Measurements from ENCODE around the gene SKI. TPM values are rescaled to one million over a fixed set of nuclear protein-coding genes. Genes with fewer than 3 reads are reported as not detected.

Gene SKI
- total and polyA plus RNA-seq, 2 experiments from 2014 or later, result 9.3 to 66.8 TPM

GRCh38 chr1:2347409-2347785 lies 119.3 kb downstream of the SKI start:
- Histone ChIP-seq H3K4me1 (ENCODE audit: insufficient read depth) (no peaks in the 10 kb centered on the region), H2AFZ (no peak overlapping the region), H3K27ac (ENCODE audit: low read depth) (no peak overlapping the region), H3K79me2 (replicated peaks; ENCODE audit: insufficient read depth) (no peaks in the 10 kb centered on the region), H3K9me2 (ENCODE audit: insufficient read depth) (no peaks in the 10 kb centered on the region), H3K4me2 (no peak overlapping the region), H3F3A (replicated peaks; ENCODE audit: low read depth) (0 out of 2 replicates have a peak, but pooled peaks cover 3% of the 10 kb centered on the region), H3K4me3 (no peak overlapping the region), H3K27me3 (ENCODE audit: insufficient read depth) (no peaks in the 10 kb centered on the region), H4K20me1 (replicated peaks; ENCODE audit: insufficient read depth) (no peaks in the 10 kb centered on the region), H3K36me3 (ENCODE audit: insufficient read depth) (no peaks in the 10 kb centered on the region)
- H3K27me3 Mint-ChIP-seq (ENCODE audit: insufficient read depth, low read depth, poor library complexity), result peaks cover 8% of the 10 kb centered on the region
- no peak overlapping the region for H3K27ac Mint-ChIP-seq
- DNase-seq (ENCODE audit: low spot score) (no peak), ATAC-seq (no peak)
- H3K4me3 Mint-ChIP-seq, result no peak overlapping the region
- peaks cover 3% of the 10 kb centered on the region; the same call in 1 of the 3 replicates for H3K9me3 Mint-ChIP-seq
- peaks cover 5% of the 10 kb centered on the region; the same call in 2 of the 3 replicates for H3K4me1 Mint-ChIP-seq
- TF ChIP-seq JUNB (IDR thresholded peaks at IDR 0.05; ENCODE audit: unreplicated experiment) (no peak), POLR2AphosphoS5 (IDR thresholded peaks at IDR 0.05; ENCODE audit: low read depth) (no peak), ETS1 (IDR thresholded peaks at IDR 0.05) (no peak), STAT1 (IDR thresholded peaks at IDR 0.05; ENCODE audit: unreplicated experiment) (no peak), ZNF462 (CRISPR knock-in tag; IDR thresholded peaks at IDR 0.05) (no peak)
- no peaks in the 10 kb centered on the region; the same call in 2 of the 3 replicates for H3K36me3 Mint-ChIP-seq (ENCODE audit: low read depth)

GRCh38 chr1:2347896-2348295 lies 119.8 kb downstream of the SKI start:
- Histone ChIP-seq H3K4me3 (no peak overlapping the region), H3K36me3 (ENCODE audit: insufficient read depth) (no peaks in the 10 kb centered on the region), H4K20me1 (replicated peaks; ENCODE audit: insufficient read depth) (no peaks in the 10 kb centered on the region), H3K4me1 (ENCODE audit: insufficient read depth) (no peaks in the 10 kb centered on the region), H3K79me2 (replicated peaks; ENCODE audit: insufficient read depth) (no peaks in the 10 kb centered on the region), H3K4me2 (no peak overlapping the region), H3K9me2 (ENCODE audit: insufficient read depth) (no peaks in the 10 kb centered on the region), H3K27me3 (ENCODE audit: insufficient read depth) (no peaks in the 10 kb centered on the region), H3K27ac (ENCODE audit: low read depth) (no peak overlapping the region), H3F3A (replicated peaks; ENCODE audit: low read depth) (0 out of 2 replicates have a peak, but pooled peaks cover 3% of the 10 kb centered on the region), H2AFZ (no peak overlapping the region)
- peaks cover 3% of the 10 kb centered on the region; the same call in 1 of the 3 replicates for H3K9me3 Mint-ChIP-seq
- H3K27ac Mint-ChIP-seq, result no peak overlapping the region; the same call in 1 of the 2 replicates
- H3K4me1 Mint-ChIP-seq, result peaks cover 5% of the 10 kb centered on the region; the same call in 2 of the 3 replicates
- DNase-seq (ENCODE audit: low spot score), result peak; percentile 47
- H3K36me3 Mint-ChIP-seq (ENCODE audit: low read depth), result no peaks in the 10 kb centered on the region; the same call in 2 of the 3 replicates
- peak; percentile 35 for ATAC-seq
- no peak overlapping the region for H3K4me3 Mint-ChIP-seq
- peaks cover 8% of the 10 kb centered on the region for H3K27me3 Mint-ChIP-seq (ENCODE audit: insufficient read depth, low read depth, poor library complexity)
- TF ChIP-seq CTCF (conservative IDR thresholded peaks at IDR 0.05; ENCODE audit: low read depth in 2 of 2), result no peak

Data from GM23338 (cell line).